Heart left ventricle (tissue), 16 donors: ENCODE measurements around the gene NCSTN. TPM values are rescaled to one million over a fixed set of nuclear protein-coding genes. Genes with fewer than 3 reads are reported as not detected.

Experiments
- ATAC-seq, 4 donors: fragments of 200-7000 bp; cut with Tn5 transposase; one replicate each; pipeline ENCODE4 v1.9.1; 2020 to 2022; ENCODE audit warnings: moderate library complexity in 4 of 4, mild to moderate bottlenecking in 3 of 4, moderate number of reproducible peaks in 1 of 4
- DNase-seq, 5 donors: peaks; one replicate each; pipeline ENCODE4 v3.0.0-alpha.2; 2020
- H3K27ac ChIP-seq, 12 donors: fragments of 200-600 bp; sonication (generic) in 4 of 12; one replicate each; pipeline versions ENCODE4 v1.5.0 to v1.8.0; 2016 to 2022; ENCODE audit warnings: mild to moderate bottlenecking in 2 of 12
- H3K27me3 ChIP-seq, 9 donors: fragments of 200-600 bp; sonication (generic) in 2 of 9; one replicate each; pipeline versions ENCODE4 v1.5.1 to v1.8.0; 2016 to 2022; ENCODE audit warnings: mild to moderate bottlenecking in 3 of 9
- H3K36me3 ChIP-seq, 9 donors: fragments of 200-600 bp; sonication (generic) in 2 of 9; one replicate each; pipeline versions ENCODE4 v1.5.0 to v1.8.0; 2018 to 2022; ENCODE audit warnings: mild to moderate bottlenecking in 2 of 9
- H3K4me1 ChIP-seq, 12 donors: fragments of 200-600 bp; sonication (generic) in 4 of 12; one replicate each; pipeline versions ENCODE4 v1.5.0 to v1.8.0; 2016 to 2022; ENCODE audit warnings: mild to moderate bottlenecking in 3 of 12
- H3K4me3 ChIP-seq, 12 donors: fragments of 200-600 bp; sonication (generic) in 4 of 12; one replicate each; pipeline versions ENCODE4 v1.5.0 to v1.8.0; 2017 to 2022; ENCODE audit warnings: mild to moderate bottlenecking in 9 of 12, moderate library complexity in 4 of 12
- H3K9me3 ChIP-seq, 12 donors: fragments of 200-600 bp; sonication (generic) in 4 of 12; one replicate each; pipeline versions ENCODE4 v1.5.0 to v1.8.0; 2016 to 2022; ENCODE audit warnings: mild to moderate bottlenecking in 1 of 12
- POLR2A ChIP-seq, 2 donors: fragments of 450-650 bp; IDR thresholded peaks; one replicate each; pipeline ENCODE4 v1.6.1; 2017; ENCODE audit warnings: antibody characterized with exemption in 2 of 2, mild to moderate bottlenecking in 2 of 2, moderate library complexity in 2 of 2
- WGBS, 4 donors: extraction: QIAGEN DNeasy Blood & Tissue Kit in 2 of 4; methylation state at CpG; one replicate each; pipeline versions ENCODE4 v1.1.5 to v1.1.7; 2013 to 2018; 5-methylcytosine and 5-hydroxymethylcytosine counted together
- intact Hi-C, 10 donors: fragments of 100-400 bp; cut with DNase I; formaldehyde crosslinking; loops; one replicate each; pipeline versions ENCODE4 v1.11.1 to v1.14.2; 2022
- polyA plus RNA-seq, 2 donors: library from polyadenylated mRNA; stranded (reverse); fragments of 200-250 nt; gene quantifications; one replicate each; pipeline ENCODE4 v1.2.3, GENCODE V29; 2013
- total RNA-seq, 9 donors: library from RNA; depleted of rRNA in 2 of 9; stranded (reverse); fragments of >200 nt in 2 of 9; fragmentation: NEBNext Ultra II Directional in 3 of 9; extraction: Animal tissue kit (Norgen Biotek cat#: 25700) in 3 of 9; gene quantifications; one replicate each; pipeline versions ENCODE4 v1.1.0 to v1.2.4, GENCODE V29; 2016 to 2023
- TF ChIP-seq, protein P1 (sequence below), 12 donors: fragments of 200-600 bp; sonication (generic) in 4 of 12; IDR thresholded peaks; one replicate each; pipeline versions ENCODE4 v1.5.0 to v1.8.0; 2018 to 2022; ENCODE audit warnings: antibody characterized with exemption in 12 of 12, mild to moderate bottlenecking in 5 of 12
- donor health status: ischemic (EF 13 %, LVEDD 7.1; RV severe dilation, severe dysfunction).
- donor health status: healthy with polysubstance abuse.
- donor health status: DM: no; HTN: yes; CAD: no.
- donor health status: DM: no; HTN: no; CAD: no.
- donor health status: ischemic (EF 25% LVEDD 6.9; RV normal size, moderate dysfunction).
- donor health status: ischemic (EF 25% LVEDD 5.7; RV mildly dilated, moderate dysfunction).
- donor health status: healthy.
- donor health status: DM: yes; HTN: yes; CAD: no.
- donor health status: ischemic (EF 35%, LVEDD 5.7; RV mildly dilated, moderate dysfunction).
- donor health status: nonischemic (EF 11% LVEDD 7.7; RV severe dilation, severe dysfunction).
- donor health status: DM: yes; HTN: yes; CAD: no.
- donor health status: PGD.
- donor health status: ischemic (EF 29% LVEDD 5.4; RV normal size, mild dysfunction).
- donor health status: nonischemic (EF 23%, LVEDD 6.1; RV moderate dilation, normal function).

The NCSTN gene
- total and polyA plus RNA-seq, 11 donors, result 47.3 to 101 (median 70.8) TPM

DNA sequence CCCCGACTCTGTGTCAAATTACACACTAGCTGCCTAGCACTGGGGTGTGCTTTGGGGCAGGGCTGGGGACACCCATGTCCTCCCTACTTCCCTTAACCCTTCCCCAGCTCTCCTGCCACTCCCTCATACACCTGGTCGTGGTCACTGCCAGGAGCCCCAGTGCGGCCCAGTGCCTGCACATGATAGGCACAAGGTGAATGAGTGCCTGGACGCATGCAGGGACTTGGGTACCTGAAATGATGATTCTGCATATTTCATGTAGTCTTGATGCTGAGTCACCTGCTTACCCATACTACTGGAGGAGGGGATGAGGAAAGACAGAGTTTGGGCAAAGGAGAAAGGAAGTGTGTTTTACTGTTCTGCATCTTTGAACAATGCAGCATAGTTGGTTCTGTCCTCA lies 55.6 kb downstream of the NCSTN start:
- intact Hi-C loops, result no loop called here
- peaks cover 0 to 39% (median 10%) of the 10 kb centered on the region in 12 donors for H3K4me1 ChIP-seq
- H3K27me3 ChIP-seq, result peaks cover 0 to 20% (median 0%) of the 10 kb centered on the region in 9 donors
- no peaks in the 10 kb centered on the region for H3K9me3 ChIP-seq
- DNase-seq (no peak), ATAC-seq (peak in 1 of 4 donors; percentile 8)
- H3K4me3 ChIP-seq, result no peak overlapping the region
- H3K36me3 ChIP-seq, result no peaks in the 10 kb centered on the region
- WGBS, 4 donors, result 88 to 92% (median 90%) methylated on average over 4 of the region's 4 CpGs
- TF ChIP-seq, protein P1, sequence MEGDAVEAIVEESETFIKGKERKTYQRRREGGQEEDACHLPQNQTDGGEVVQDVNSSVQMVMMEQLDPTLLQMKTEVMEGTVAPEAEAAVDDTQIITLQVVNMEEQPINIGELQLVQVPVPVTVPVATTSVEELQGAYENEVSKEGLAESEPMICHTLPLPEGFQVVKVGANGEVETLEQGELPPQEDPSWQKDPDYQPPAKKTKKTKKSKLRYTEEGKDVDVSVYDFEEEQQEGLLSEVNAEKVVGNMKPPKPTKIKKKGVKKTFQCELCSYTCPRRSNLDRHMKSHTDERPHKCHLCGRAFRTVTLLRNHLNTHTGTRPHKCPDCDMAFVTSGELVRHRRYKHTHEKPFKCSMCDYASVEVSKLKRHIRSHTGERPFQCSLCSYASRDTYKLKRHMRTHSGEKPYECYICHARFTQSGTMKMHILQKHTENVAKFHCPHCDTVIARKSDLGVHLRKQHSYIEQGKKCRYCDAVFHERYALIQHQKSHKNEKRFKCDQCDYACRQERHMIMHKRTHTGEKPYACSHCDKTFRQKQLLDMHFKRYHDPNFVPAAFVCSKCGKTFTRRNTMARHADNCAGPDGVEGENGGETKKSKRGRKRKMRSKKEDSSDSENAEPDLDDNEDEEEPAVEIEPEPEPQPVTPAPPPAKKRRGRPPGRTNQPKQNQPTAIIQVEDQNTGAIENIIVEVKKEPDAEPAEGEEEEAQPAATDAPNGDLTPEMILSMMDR (IDR thresholded peaks at IDR 0.05), result no peak
- no peak for TF ChIP-seq POLR2A (IDR thresholded peaks at IDR 0.05)
- no peak overlapping the region for H3K27ac ChIP-seq

DNA sequence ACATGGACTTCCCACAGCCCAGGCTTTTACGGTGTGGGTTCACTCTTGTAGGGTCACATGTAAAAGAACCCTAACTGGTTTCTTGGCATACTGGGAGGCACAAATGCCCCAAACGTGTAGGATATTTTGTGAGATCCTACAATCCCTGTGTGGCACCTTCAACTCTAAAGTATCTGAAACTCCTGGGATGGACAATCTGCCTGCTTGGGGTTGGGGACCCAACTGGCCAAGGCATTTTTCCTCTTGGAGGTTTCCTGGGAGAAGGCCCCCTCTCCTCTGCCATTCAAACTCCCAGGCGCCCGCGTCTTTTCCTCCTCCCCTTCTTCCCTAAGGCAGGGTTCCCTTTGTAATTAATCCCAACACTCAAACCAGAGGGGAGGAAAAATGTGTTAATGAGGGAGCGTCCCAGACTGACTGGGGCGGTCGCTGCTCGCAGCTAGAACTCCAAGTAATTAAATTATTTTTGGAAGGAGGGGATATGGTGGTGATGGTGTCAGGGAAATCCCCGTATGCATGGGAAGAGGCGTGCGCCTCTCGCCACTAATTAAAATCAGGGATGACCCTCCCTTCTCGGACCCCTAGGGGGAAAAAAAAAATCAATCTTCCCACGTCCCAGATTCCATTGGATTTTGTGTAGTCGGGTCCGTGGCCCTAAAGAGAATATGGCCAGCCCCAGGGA lies 56.5 kb downstream of the NCSTN start:
- intact Hi-C loops, result no loop called here
- peak overlapping the region in 8 of 12 donors; percentile 11 to 80 (median 66) for H3K27ac ChIP-seq
- 36 to 46% (median 40%) methylated on average over 17 of the region's 17 CpGs for WGBS, 4 donors

DNA sequence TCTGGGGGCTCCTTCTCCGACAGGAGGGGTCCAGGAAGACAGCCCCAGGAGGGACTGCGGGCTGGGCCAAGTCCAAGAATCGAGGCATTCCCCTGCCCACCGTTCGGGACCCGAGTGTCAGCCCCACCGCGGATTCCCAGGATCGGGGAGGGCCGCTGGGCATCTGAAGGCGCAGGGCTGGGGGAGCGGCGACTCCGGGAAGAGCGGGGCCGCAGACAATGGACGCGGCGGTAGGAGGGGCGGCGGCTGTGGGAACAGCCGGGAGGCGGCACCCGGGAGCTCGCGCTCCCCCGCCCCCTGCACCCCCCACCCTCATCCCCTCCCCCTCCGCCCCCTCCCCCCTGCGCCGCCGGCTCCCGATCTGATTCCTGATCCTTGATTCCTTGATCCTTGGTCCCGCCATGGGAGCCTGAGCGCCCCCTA lies 57.1 kb downstream of the NCSTN start, which contains the start of gene VANGL2:
VANGL2 (plus strand) TSS at position 342 of the 423 bp plus-strand sequence. CDS start 15,274 bp downstream, outside the sequence.
- H3K4me1 ChIP-seq, result peaks cover 0 to 47% (median 12%) of the 10 kb centered on the region in 12 donors
- H3K9me3 ChIP-seq, result no peaks in the 10 kb centered on the region
- H3K4me3 ChIP-seq, result peak within 1 kb of the TSS; percentile 63 to 85 (median 74)
- intact Hi-C loops, result no loop called here
- H3K27me3 ChIP-seq, result peaks cover 0 to 20% (median 0%) of the 10 kb centered on the region in 9 donors
- peak; percentile 76 to 90 (median 84) for DNase-seq
- peak within 1 kb of the TSS in 8 of 12 donors; percentile 11 to 80 (median 66) for H3K27ac ChIP-seq
- 0 to 2% (median 1%) methylated on average over 20 to 32 of the region's 34 CpGs; no CpG with 5 or more reads in 1 of the 4 donors for WGBS, 4 donors
- TF ChIP-seq, protein P1 (IDR thresholded peaks at IDR 0.05), result peak in 1 of 12 donors; percentile 9
- no peak for TF ChIP-seq POLR2A (IDR thresholded peaks at IDR 0.05)
- no peaks in the 10 kb centered on the region for H3K36me3 ChIP-seq
- peak; percentile 23 to 85 (median 81) for ATAC-seq

More for the DNA sequence above, 56.5 kb downstream of the NCSTN start:
- Histone ChIP-seq H3K36me3 (no peaks in the 10 kb centered on the region), H3K4me3 (peak overlapping the region; percentile 63 to 85 (median 74)), H3K9me3 (no peaks in the 10 kb centered on the region), H3K27me3 (peaks cover 0 to 20% (median 0%) of the 10 kb centered on the region in 9 donors), H3K4me1 (peaks cover 0 to 41% (median 12%) of the 10 kb centered on the region in 12 donors)
- DNase-seq (no peak), ATAC-seq (peak in 1 of 4 donors; percentile 16)
- no peak for TF ChIP-seq POLR2A (IDR thresholded peaks at IDR 0.05)
- TF ChIP-seq, protein P1 (IDR thresholded peaks at IDR 0.05), result peak in 1 of 12 donors; percentile 6
